ENCODE data around the gene SPNS2.

- TF ChIP-seq POLR2A (IDR thresholded peaks at IDR 0.05) (no peak), CTCF (IDR thresholded peaks at IDR 0.05) (no peak)
Measured at GRCh38 chr17:4583782-4584100, 85.1 kb downstream of the SPNS2 start.
